Uterus (tissue), 2 donors: ENCODE results near the gene ST3GAL2.
A peak's percentile ranks its signal among the peaks of the same experiment; 100 is the strongest.

ENCODE experiments used
- CTCF ChIP-seq, 4 experiments: fragments of 200-600 bp in 2 of 4; fragments of 450-650 bp in 2 of 4; sonication (generic) in 2 of 4; IDR thresholded peaks; one replicate each; pipeline ENCODE4 v1.5.1; 2016 to 2019; ENCODE audit warnings: antibody characterized with exemption in 4 of 4, mild to moderate bottlenecking in 2 of 4, moderate library complexity in 1 of 4
- POLR2A ChIP-seq, 2 donors: fragments of 450-650 bp; IDR thresholded peaks; one replicate each; pipeline ENCODE4 v1.6.1; 2016; ENCODE audit warnings: antibody characterized with exemption in 2 of 2, mild to moderate bottlenecking in 1 of 2, moderate library complexity in 1 of 2

DNA sequence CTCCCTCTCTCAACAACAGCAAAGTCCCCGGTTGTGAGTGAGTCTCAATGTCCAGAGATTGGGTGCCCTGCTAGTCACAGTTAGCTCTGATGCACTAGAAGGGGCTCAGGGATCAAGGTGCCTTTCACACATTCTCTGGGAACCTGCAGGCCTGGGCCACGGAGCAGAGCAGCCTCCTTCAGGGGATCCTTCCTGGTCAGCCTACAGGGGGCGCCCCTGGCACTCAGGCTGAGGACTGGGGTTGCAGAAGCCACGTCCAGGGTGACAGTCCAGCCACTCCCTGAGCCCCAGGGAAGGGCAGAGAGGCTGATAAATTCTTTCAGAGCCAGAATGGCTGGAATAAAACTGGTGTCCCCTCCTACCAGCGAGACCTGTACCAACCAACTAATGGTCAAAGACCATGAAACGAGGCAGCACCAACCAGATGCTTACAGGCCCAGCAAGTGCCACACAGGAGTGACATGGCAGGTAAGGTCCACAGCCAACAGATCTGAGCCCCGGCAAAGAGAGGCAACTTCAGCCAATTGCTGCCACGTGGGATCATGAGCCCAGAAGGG is 43.5 kb downstream of the ST3GAL2 start:
- TF ChIP-seq CTCF (IDR thresholded peaks at IDR 0.05) (peak; percentile 17 to 53 (median 48)), POLR2A (IDR thresholded peaks at IDR 0.05) (no peak)
